GM18873 (cell line): ENCODE measurements around the gene DPM2.
A peak's percentile ranks its signal among the peaks of the same experiment; 100 is the strongest.

Experiments
- ATAC-seq: cut with Tn5 transposase; IDR thresholded peaks from one replicate; pipeline ENCODE4 v1.9.1; 2021; ENCODE audit warnings: mild to moderate bottlenecking, moderate library complexity, moderate number of reproducible peaks; ENCODE audit not compliant: unreplicated experiment, low FRiP score

Gene DPM2

GRCh38 chr9:127937388-127938297 lies at the start of gene DPM2:
DPM2 (minus strand) TSS chr9:127937854; CDS start chr9:127937820, 34 bp downstream.
- ATAC-seq, result peak; percentile 70

GRCh38 chr9:127987103-127987614 lies 49.5 kb upstream of the DPM2 start:
- no peak for ATAC-seq

- no peak for ATAC-seq
Observed at GRCh38 chr9:127985011-127985410, 47.4 kb upstream of the DPM2 start.

- peak; percentile 35 for ATAC-seq
Observed at GRCh38 chr9:127983847-127984289, 46.2 kb upstream of the DPM2 start.

GRCh38 chr9:127982912-127983311 lies 45.3 kb upstream of the DPM2 start:
- ATAC-seq, result no peak

GRCh38 chr9:127981559-127982121 lies 44.0 kb upstream of the DPM2 start:
- ATAC-seq, result no peak

GRCh38 chr9:127980706-127981558 lies 43.3 kb upstream of the DPM2 start, which contains the start of gene EEIG1:
EEIG1 (minus strand) TSS chr9:127980989; CDS start chr9:127980137, 852 bp downstream.
- peak; percentile 45 for ATAC-seq

GRCh38 chr9:127980060-127980705 lies 42.5 kb upstream of the DPM2 start:
- ATAC-seq, result peak; percentile 17

- ATAC-seq, result no peak
Observed at GRCh38 chr9:127979333-127980059, 41.8 kb upstream of the DPM2 start.

- ATAC-seq, result no peak
Observed at GRCh38 chr9:127979015-127979332, 41.3 kb upstream of the DPM2 start.

GRCh38 chr9:127977884-127978647 lies 40.4 kb upstream of the DPM2 start:
- no peak for ATAC-seq

- no peak for ATAC-seq
Observed at GRCh38 chr9:127977009-127977883, 39.6 kb upstream of the DPM2 start.

- no peak for ATAC-seq
Observed at GRCh38 chr9:127976498-127976897, 38.8 kb upstream of the DPM2 start.

- ATAC-seq, result no peak
Observed at GRCh38 chr9:127975376-127976315, 38.0 kb upstream of the DPM2 start.

GRCh38 chr9:127974769-127975261 lies 37.2 kb upstream of the DPM2 start:
- ATAC-seq, result no peak

GRCh38 chr9:127974001-127974768 lies 36.5 kb upstream of the DPM2 start:
- no peak for ATAC-seq
